GM23248 (cell line): Measurements from ENCODE around the gene PTPRD.

Source experiments
- EZH2 ChIP-seq: fragments of 200-600 bp; sonication (generic); IDR thresholded peaks from 2 replicates; pipeline ENCODE4 v1.6.1; 2018; ENCODE audit warnings: antibody characterized with exemption, mild to moderate bottlenecking; ENCODE audit not compliant: insufficient read depth, poor library complexity, severe bottlenecking
- EZH2phosphoT487 ChIP-seq: fragments of 200-600 bp; sonication (generic); IDR thresholded peaks from 2 replicates; pipeline ENCODE4 v1.6.1; 2018; ENCODE audit warnings: antibody characterized with exemption, moderate library complexity, mild to moderate bottlenecking, low read depth; ENCODE audit not compliant: insufficient read depth

GRCh38 chr9:8448226-8448625 is 2164.6 kb downstream of the PTPRD start:
- TF ChIP-seq EZH2phosphoT487: no peak
- no peak for TF ChIP-seq EZH2
